ENCODE data around the gene VRK2. TPM values are rescaled to one million over a fixed set of nuclear protein-coding genes. Genes with fewer than 3 reads are reported as not detected.
"Not testable (repeated sequence)": the region's sequence is repeated elsewhere in the genome, so short reads cannot be mapped to it uniquely, and the experiment has no call there.

Gene VRK2
- total and polyA plus RNA-seq, 7 donors, result 6.2 to 30.2 (median 17.7) TPM

GRCh38 chr2:58072102-58072501 is 25.5 kb downstream of the VRK2 start:
- no peaks in the 10 kb centered on the region for H3K36me3 ChIP-seq (ENCODE audit: insufficient read depth in 1 of 2, low read depth in 1 of 2)
- H3K9me3 ChIP-seq, result no peaks in the 10 kb centered on the region
- H3K27ac ChIP-seq, result no peak overlapping the region
- ATAC-seq, result no peak
- no peak overlapping the region for H3K4me3 ChIP-seq
- no peak for DNase-seq
- intact Hi-C loops (cut with DNase I), result no loop called here
- H3K27me3 ChIP-seq (ENCODE audit: insufficient read depth in 3 of 3, low read length in 2 of 3), result no peaks in the 10 kb centered on the region
- no peak for TF ChIP-seq CTCF (IDR thresholded peaks at IDR 0.05)
- no peaks in the 10 kb centered on the region for H3K4me1 ChIP-seq
- WGBS, 3 donors, result 87 to 96% (median 88%) methylated on average over 1 of the region's 1 CpG

GRCh38 chr2:58073008-58073407 is 26.4 kb downstream of the VRK2 start:
- intact Hi-C loops (cut with DNase I), result no loop called here
- no peak for TF ChIP-seq CTCF (IDR thresholded peaks at IDR 0.05)
- 97 to 99% (median 98%) methylated on average over 3 of the region's 3 CpGs for WGBS, 3 donors
- H3K9me3 ChIP-seq, result no peaks in the 10 kb centered on the region
- H3K4me1 ChIP-seq, result no peaks in the 10 kb centered on the region
- H3K4me3 ChIP-seq, result no peak overlapping the region
- no peaks in the 10 kb centered on the region for H3K36me3 ChIP-seq (ENCODE audit: insufficient read depth in 1 of 2, low read depth in 1 of 2)
- H3K27me3 ChIP-seq (ENCODE audit: insufficient read depth in 3 of 3, low read length in 2 of 3), result no peaks in the 10 kb centered on the region
- no peak for ATAC-seq
- no peak overlapping the region for H3K27ac ChIP-seq
- DNase-seq, result no peak

GRCh38 chr2:58073751-58074150 is 27.1 kb downstream of the VRK2 start:
- no peak for TF ChIP-seq CTCF (IDR thresholded peaks at IDR 0.05)
- Histone ChIP-seq H3K27ac (no peak overlapping the region), H3K9me3 (no peaks in the 10 kb centered on the region), H3K36me3 (ENCODE audit: insufficient read depth in 1 of 2, low read depth in 1 of 2) (no peaks in the 10 kb centered on the region), H3K27me3 (ENCODE audit: insufficient read depth in 3 of 3, low read length in 2 of 3) (no peaks in the 10 kb centered on the region), H3K4me1 (no peaks in the 10 kb centered on the region), H3K4me3 (no peak overlapping the region)
- ATAC-seq (no peak), DNase-seq (no peak)
- intact Hi-C loops (cut with DNase I), result no loop called here
- 93 to 94% (median 94%) methylated on average over 3 of the region's 3 CpGs for WGBS, 3 donors

GRCh38 chr2:58081000-58081399 is 34.4 kb downstream of the VRK2 start:
- TF ChIP-seq CTCF (IDR thresholded peaks at IDR 0.05), result no peak
- Histone ChIP-seq H3K4me1 (no peaks in the 10 kb centered on the region), H3K36me3 (ENCODE audit: insufficient read depth in 1 of 2, low read depth in 1 of 2) (peaks cover 0 to 6% of the 10 kb centered on the region in 2 donors), H3K27me3 (ENCODE audit: insufficient read depth in 3 of 3, low read length in 2 of 3) (no peaks in the 10 kb centered on the region), H3K9me3 (no peaks in the 10 kb centered on the region), H3K4me3 (no peak overlapping the region), H3K27ac (no peak overlapping the region)
- DNase-seq (no peak), ATAC-seq (no peak)
- intact Hi-C loops (cut with DNase I), result no loop called here

- no peak for ATAC-seq
- Histone ChIP-seq H3K4me1 (no peaks in the 10 kb centered on the region), H3K27ac (no peak overlapping the region), H3K9me3 (no peaks in the 10 kb centered on the region), H3K4me3 (no peak overlapping the region), H3K27me3 (ENCODE audit: insufficient read depth in 3 of 3, low read length in 2 of 3) (no peaks in the 10 kb centered on the region), H3K36me3 (ENCODE audit: insufficient read depth in 1 of 2, low read depth in 1 of 2) (peaks cover 0 to 52% of the 10 kb centered on the region in 2 donors)
- 88 to 91% (median 89%) methylated on average over 2 of the region's 2 CpGs for WGBS, 3 donors
- intact Hi-C loops (cut with DNase I), result no loop called here
- no peak for TF ChIP-seq CTCF (IDR thresholded peaks at IDR 0.05)
- DNase-seq, result no peak
Observed at GRCh38 chr2:58089081-58089480, 42.5 kb downstream of the VRK2 start.

GRCh38 chr2:58092772-58093171 is 46.2 kb downstream of the VRK2 start:
- DNase-seq; intact Hi-C loops (cut with DNase I); H3K4me3 ChIP-seq; H3K4me1 ChIP-seq; H3K27ac ChIP-seq; H3K9me3 ChIP-seq; ATAC-seq; H3K27me3 ChIP-seq (ENCODE audit: insufficient read depth in 3 of 3, low read length in 2 of 3): not testable (repeated sequence)
- H3K36me3 ChIP-seq (ENCODE audit: insufficient read depth in 1 of 2, low read depth in 1 of 2), result peaks cover 0 to 44% of the 10 kb centered on the region in 2 donors
- WGBS, 3 donors, result 96 to 97% (median 97%) methylated on average over 4 of the region's 4 CpGs

All from psoas muscle (tissue), 8 donors.